SHP77 treated with DMSO at 0.1 percent for 48 hours (cell line): ENCODE results near the gene AAMDC.
"Not testable (repeated sequence)": the region's sequence is repeated elsewhere in the genome, so short reads cannot be mapped to it uniquely, and the experiment has no call there.

Source experiments
- DNase-seq: peaks from one replicate; lab custom pipeline; 2025; lab: John Stamatoyannopoulos, UW

Gene AAMDC

GRCh38 chr11:77821349-77821851 lies 456 bp downstream of the AAMDC start:
- no peak for DNase-seq

GRCh38 chr11:77822126-77822525 lies 1.2 kb downstream of the AAMDC start:
- DNase-seq, result not testable (repeated sequence)

- DNase-seq, result no peak
Observed at GRCh38 chr11:77823775-77824174, 2.8 kb downstream of the AAMDC start.

- DNase-seq, result no peak
Observed at GRCh38 chr11:77828926-77829325, 8.0 kb downstream of the AAMDC start.

- no peak for DNase-seq
Observed at GRCh38 chr11:77833302-77833701, 12.4 kb downstream of the AAMDC start.

- no peak for DNase-seq
Observed at GRCh38 chr11:77842441-77843121, 21.6 kb downstream of the AAMDC start.

- DNase-seq, result not testable (repeated sequence)
Observed at GRCh38 chr11:77843700-77844099, 22.8 kb downstream of the AAMDC start.

- no peak for DNase-seq
Observed at GRCh38 chr11:77851503-77851902, 30.6 kb downstream of the AAMDC start.

- DNase-seq, result no peak
Observed at GRCh38 chr11:77854838-77855237, 33.9 kb downstream of the AAMDC start.

GRCh38 chr11:77857906-77858457 lies 37.0 kb downstream of the AAMDC start:
- not testable (repeated sequence) for DNase-seq

- DNase-seq, result not testable (repeated sequence)
Observed at GRCh38 chr11:77861444-77861843, 40.5 kb downstream of the AAMDC start.

GRCh38 chr11:77865805-77866204 lies 44.9 kb downstream of the AAMDC start:
- no peak for DNase-seq

- DNase-seq, result no peak
Observed at GRCh38 chr11:77866336-77866735, 45.4 kb downstream of the AAMDC start.

- DNase-seq, result no peak
Observed at GRCh38 chr11:77868744-77869143, 47.8 kb downstream of the AAMDC start.

GRCh38 chr11:77871855-77872254 lies 50.9 kb downstream of the AAMDC start:
- DNase-seq, result no peak

GRCh38 chr11:77873345-77873744 lies 52.4 kb downstream of the AAMDC start:
- DNase-seq, result no peak

- no peak for DNase-seq
Observed at GRCh38 chr11:77874206-77874605, 53.3 kb downstream of the AAMDC start.

- no peak for DNase-seq
Observed at GRCh38 chr11:77876045-77876444, 55.1 kb downstream of the AAMDC start.

GRCh38 chr11:77878247-77878646 lies 57.3 kb downstream of the AAMDC start:
- not testable (repeated sequence) for DNase-seq

GRCh38 chr11:77879218-77879617 lies 58.3 kb downstream of the AAMDC start:
- no peak for DNase-seq

- DNase-seq, result no peak
Observed at GRCh38 chr11:77882396-77882795, 61.5 kb downstream of the AAMDC start.

- DNase-seq, result no peak
Observed at GRCh38 chr11:77883775-77884174, 62.8 kb downstream of the AAMDC start.

GRCh38 chr11:77884186-77884828 lies 63.4 kb downstream of the AAMDC start:
- DNase-seq, result no peak
